A549 (cell line): ENCODE results near the gene SIGLEC9.

Experiments
- POLR2AphosphoS2 ChIP-seq: conservative IDR thresholded peaks from 2 replicates; pipeline ENCODE4 v1.6.1; 2012; ENCODE audit warnings: low read length, improper control_type of control experiment, inconsistent platforms
- REST ChIP-seq: fragments of 200-600 bp; sonication (generic); IDR thresholded peaks from 2 replicates; pipeline ENCODE4 v1.6.1; 2016; ENCODE audit warnings: antibody characterized with exemption, mild to moderate bottlenecking, moderate library complexity

- TF ChIP-seq POLR2AphosphoS2 (no peak), REST (no peak)
Observed at GRCh38 chr19:51089786-51090185, 34.9 kb upstream of the SIGLEC9 start.
